HEK293 (cell line): Measurements from ENCODE around the gene COX6A1.
A peak's percentile ranks its signal among the peaks of the same experiment; 100 is the strongest.

ENCODE experiments used
- CTCF ChIA-PET: fragments of 350-600 bp; formaldehyde crosslinking; extraction: SDS; loops from one replicate; lab custom pipeline; 2021; ENCODE audit warnings: antibody characterized with exemption; lab: Yijun Ruan, JAX
- POLR2A ChIA-PET: fragments of 300-600 bp; formaldehyde crosslinking; extraction: SDS; loops from one replicate; lab custom pipeline; 2020; ENCODE audit warnings: antibody characterized with exemption, inconsistent platforms; lab: Yijun Ruan, JAX
- H3K27ac ChIP-seq: fragments of 200-500 bp; sonication (Bioruptor generic); 2 replicates; pipeline ENCODE4 v1.5.1; 2014; ENCODE audit warnings: low read depth, low read length, control low read depth, inconsistent platforms; ENCODE audit errors: extremely low read depth
- H3K36me3 ChIP-seq, 2 experiments: fragments of 200-500 bp in 1 of 2; sonication (Bioruptor generic) in 1 of 2; 1 replicate in 1 of 2; 2 replicates in 1 of 2; pipeline ENCODE4 v1.5.1; 2014 to 2017; ENCODE audit warnings: inconsistent platforms in 2 of 2, low read length in 2 of 2; ENCODE audit not compliant: control insufficient read depth in 2 of 2, insufficient read depth in 1 of 2
- H3K4me1 ChIP-seq: fragments of 200-500 bp; sonication (Bioruptor generic); 2 replicates; pipeline ENCODE4 v1.5.1; 2014; ENCODE audit warnings: mild to moderate bottlenecking, low read length, inconsistent platforms; ENCODE audit not compliant: control insufficient read depth, insufficient read depth
- H3K4me3 ChIP-seq: 2 replicates; pipeline ENCODE4 v1.5.1; 2011; ENCODE audit warnings: low read depth, mild to moderate bottlenecking, control low read depth, low read length, moderate library complexity
- H3K9me3 ChIP-seq: fragments of 200-500 bp; sonication (Bioruptor generic); 2 replicates; pipeline ENCODE4 v1.5.1; 2014; ENCODE audit warnings: low read depth, low read length, inconsistent platforms; ENCODE audit not compliant: control insufficient read depth, insufficient read depth
- BCL6B ChIP-seq: fragments of 450-650 bp; formaldehyde crosslinking; IDR thresholded peaks from 2 replicates; pipeline ENCODE4 v1.5.1; 2017; ENCODE audit warnings: missing biosample characterization, missing genetic modification characterization
- CTCF ChIP-seq: fragments of 450-650 bp; formaldehyde crosslinking; IDR thresholded peaks from 2 replicates; pipeline ENCODE4 v1.5.1; 2016; ENCODE audit warnings: missing biosample characterization, missing genetic modification characterization
- HOXD13 ChIP-seq: sonication (generic); formaldehyde crosslinking; IDR thresholded peaks from 2 replicates; pipeline ENCODE4 v1.8.0; 2022; ENCODE audit warnings: missing genetic modification reagents, borderline replicate concordance
- OSR2 ChIP-seq: fragments of 450-650 bp; formaldehyde crosslinking; IDR thresholded peaks from 2 replicates; pipeline ENCODE4 v1.5.1; 2016; ENCODE audit warnings: missing biosample characterization, missing genetic modification characterization
- TSHZ1 ChIP-seq: fragments of 450-650 bp; formaldehyde crosslinking; IDR thresholded peaks from 2 replicates; pipeline ENCODE4 v1.5.1; 2016; ENCODE audit warnings: missing biosample characterization, missing genetic modification characterization, borderline replicate concordance
- ZBTB26 ChIP-seq: fragments of 450-650 bp; formaldehyde crosslinking; optimal IDR thresholded peaks from 2 replicates; pipeline ENCODE3; 2016; ENCODE audit warnings: missing biosample characterization, mild to moderate bottlenecking, missing genetic modification characterization
- ZFP69B ChIP-seq: fragments of 450-650 bp; formaldehyde crosslinking; IDR thresholded peaks from 2 replicates; pipeline ENCODE4 v1.5.1; 2016; ENCODE audit warnings: missing biosample characterization, missing genetic modification characterization
- ZNF10 ChIP-seq: fragments of 450-650 bp; formaldehyde crosslinking; IDR thresholded peaks from 2 replicates; pipeline ENCODE4 v1.5.1; 2017; ENCODE audit warnings: missing biosample characterization, missing genetic modification characterization
- ZNF114 ChIP-seq: fragments of 450-650 bp; formaldehyde crosslinking; IDR thresholded peaks from 2 replicates; pipeline ENCODE4 v1.5.0; 2017; ENCODE audit warnings: missing biosample characterization, missing genetic modification characterization
- ZNF133 ChIP-seq: fragments of 450-650 bp; formaldehyde crosslinking; IDR thresholded peaks from 2 replicates; pipeline ENCODE4 v1.5.1; 2016; ENCODE audit warnings: missing biosample characterization, missing genetic modification characterization
- ZNF18 ChIP-seq: fragments of 450-650 bp; formaldehyde crosslinking; IDR thresholded peaks from 2 replicates; pipeline ENCODE4 v1.5.1; 2016; ENCODE audit warnings: missing biosample characterization, missing genetic modification characterization
- ZNF518A ChIP-seq: fragments of 450-650 bp; formaldehyde crosslinking; conservative IDR thresholded peaks from 2 replicates; pipeline ENCODE4 v1.5.1; 2016; ENCODE audit warnings: low read depth, missing biosample characterization, missing genetic modification characterization
- ZNF549 ChIP-seq: fragments of 450-650 bp; IDR thresholded peaks from 2 replicates; pipeline ENCODE4 v1.5.1; 2018; ENCODE audit warnings: missing biosample characterization, missing genetic modification characterization, mild to moderate bottlenecking, inconsistent platforms, moderate library complexity
- ZNF654 ChIP-seq: fragments of 450-650 bp; formaldehyde crosslinking; IDR thresholded peaks from 2 replicates; pipeline ENCODE4 v1.5.1; 2016; ENCODE audit warnings: low read depth, missing biosample characterization, missing genetic modification characterization
- ZNF660 ChIP-seq: fragments of 450-650 bp; IDR thresholded peaks from 2 replicates; pipeline ENCODE4 v1.5.1; 2018; ENCODE audit warnings: missing biosample characterization, mild to moderate bottlenecking, missing genetic modification characterization
- ZNF791 ChIP-seq: fragments of 450-650 bp; formaldehyde crosslinking; IDR thresholded peaks from 2 replicates; pipeline ENCODE4 v1.5.1; 2016; ENCODE audit warnings: missing biosample characterization, missing genetic modification characterization
- ZSCAN18 ChIP-seq: fragments of 450-650 bp; formaldehyde crosslinking; IDR thresholded peaks from 2 replicates; pipeline ENCODE4 v1.5.1; 2016; ENCODE audit warnings: missing biosample characterization, missing genetic modification characterization

COX6A1 gene

GRCh38 chr12:120453977-120454376, 16.1 kb downstream of the COX6A1 start:
- H3K4me1 ChIP-seq = no peaks in the 10 kb centered on the region
- TF ChIP-seq ZSCAN18 = no peak
- no peak for TF ChIP-seq OSR2 (tag by site-specific recombination)
- no peak for TF ChIP-seq TSHZ1
- TF ChIP-seq ZNF654 (tag by site-specific recombination) = 0 out of 2 replicates have a peak, but pooled peaks have one; percentile 6
- TF ChIP-seq ZNF10 (tag by site-specific recombination) = peak; percentile 73; the same call in 1 of the 2 replicates
- TF ChIP-seq ZNF549 (tag by site-specific recombination) = peak; percentile 79; the same call in 1 of the 2 replicates
- no peak for TF ChIP-seq ZNF518A (tag by site-specific recombination)
- no peak for TF ChIP-seq ZNF114 (tag by site-specific recombination)
- peak; percentile 53; the same call in 1 of the 2 replicates for TF ChIP-seq CTCF
- 0 out of 2 replicates have a peak, but pooled peaks have one; percentile 20 for TF ChIP-seq ZNF660 (tag by site-specific recombination)
- no peak for TF ChIP-seq ZNF791 (tag by site-specific recombination)
- CTCF ChIA-PET = interaction anchor here (0.8 to 3.2 kb wide), 8 partner anchors 10 to 128 kb away, joined by 3 to 12 read pairs (median 4); partner anchors contain the start of gene PLA2G1B
- no peaks in the 10 kb centered on the region for H3K9me3 ChIP-seq
- no peak overlapping the region for H3K4me3 ChIP-seq
- peaks cover 72 to 84% of the 10 kb centered on the region in 2 experiments for H3K36me3 ChIP-seq
- POLR2A ChIA-PET = interaction anchor here (0.6 to 1.8 kb wide), 3 partner anchors 9 to 223 kb away, joined by 3 to 6 read pairs (median 6); no protein-coding TSS in a partner anchor
- H3K27ac ChIP-seq = no peak overlapping the region

- POLR2A ChIA-PET = interaction anchor here (0.7 to 1.3 kb wide), 2 partner anchors 11 to 20 kb away, joined by 3 to 4 read pairs; no protein-coding TSS in a partner anchor
- Histone ChIP-seq H3K4me1 (no peaks in the 10 kb centered on the region), H3K27ac (no peak overlapping the region), H3K4me3 (no peak overlapping the region), H3K9me3 (no peaks in the 10 kb centered on the region), H3K36me3 (peaks cover 72 to 84% of the 10 kb centered on the region in 2 experiments)
- CTCF ChIA-PET = interaction anchor here (0.6 to 4.0 kb wide), 5 partner anchors 10 to 190 kb away, joined by 3 to 30 read pairs (median 6); partner anchors contain the start of gene COX6A1
- TF ChIP-seq ZFP69B (tag by site-specific recombination) = no peak
- TF ChIP-seq ZBTB26 (tag by site-specific recombination) = no peak
- TF ChIP-seq HOXD13 (CRISPR knock-in tag) = no peak
- no peak for TF ChIP-seq BCL6B (tag by site-specific recombination)
- no peak for TF ChIP-seq ZNF18
- no peak for TF ChIP-seq ZNF133 (tag by site-specific recombination)
Observed at GRCh38 chr12:120455302-120455701, 17.4 kb downstream of the COX6A1 start.
